LHCN-M2 (cell line): ENCODE measurements around the gene S100P. TPM values are rescaled to one million over a fixed set of nuclear protein-coding genes. Genes with fewer than 3 reads are reported as not detected.

Experiments used
- DNase-seq: peaks from one replicate; pipeline ENCODE4 v3.0.0-alpha.2; 2012; ENCODE audit warnings: low read depth
- total RNA-seq: library from RNA; depleted of rRNA; stranded (reverse); fragments of >200 nt; gene quantifications from 2 replicates; pipeline ENCODE4 v1.2.3, GENCODE V29; 2014

Gene S100P
- total RNA-seq, 1 experiment from 2014 or later = not detected

DNA sequence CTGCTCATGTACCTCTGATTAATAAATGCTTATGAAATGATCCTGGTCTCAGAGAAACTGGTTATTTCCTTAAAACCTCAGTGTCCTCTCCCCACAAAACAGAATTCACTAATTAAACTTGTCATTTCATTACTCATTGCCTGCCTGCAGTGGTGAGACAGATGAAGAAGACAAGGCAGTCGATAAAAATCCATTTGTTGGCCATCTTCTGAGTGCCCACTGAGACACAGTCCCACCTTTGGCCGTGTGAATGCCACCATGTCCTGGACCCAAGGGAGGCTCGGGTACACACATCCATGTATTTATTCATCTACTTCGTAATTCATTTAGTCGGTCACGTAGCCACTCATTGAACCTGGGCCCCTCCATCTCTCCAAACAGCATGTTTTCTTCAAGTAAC, 3.5 kb downstream of the S100P start:
- no peak for DNase-seq

- DNase-seq = no peak
These were observed 5.7 kb downstream of the S100P start for GRCh38 chr4:6699388-6699787.

GRCh38 chr4:6699903-6700302, 6.2 kb downstream of the S100P start:
- no peak for DNase-seq

DNA sequence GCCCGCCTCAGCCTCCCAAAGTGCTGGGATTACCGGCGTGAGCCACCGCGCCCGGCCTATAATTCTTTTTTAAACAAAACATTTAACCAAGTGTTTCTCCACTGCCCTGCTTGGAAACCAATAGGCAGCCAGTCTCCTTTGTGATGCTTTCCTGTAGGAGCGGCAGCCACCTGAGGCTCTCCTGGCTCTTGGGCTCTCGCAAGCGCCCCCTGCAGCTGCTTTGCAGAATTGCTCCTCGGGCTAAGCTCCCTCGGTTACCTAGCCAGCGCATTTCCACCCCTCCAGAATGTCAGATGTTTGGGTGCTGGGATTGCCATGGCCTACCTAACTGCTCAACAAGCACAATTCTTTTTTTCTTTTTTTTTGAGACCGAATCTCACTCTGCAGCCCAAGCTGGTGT, 7.7 kb downstream of the S100P start:
- no peak for DNase-seq

DNA sequence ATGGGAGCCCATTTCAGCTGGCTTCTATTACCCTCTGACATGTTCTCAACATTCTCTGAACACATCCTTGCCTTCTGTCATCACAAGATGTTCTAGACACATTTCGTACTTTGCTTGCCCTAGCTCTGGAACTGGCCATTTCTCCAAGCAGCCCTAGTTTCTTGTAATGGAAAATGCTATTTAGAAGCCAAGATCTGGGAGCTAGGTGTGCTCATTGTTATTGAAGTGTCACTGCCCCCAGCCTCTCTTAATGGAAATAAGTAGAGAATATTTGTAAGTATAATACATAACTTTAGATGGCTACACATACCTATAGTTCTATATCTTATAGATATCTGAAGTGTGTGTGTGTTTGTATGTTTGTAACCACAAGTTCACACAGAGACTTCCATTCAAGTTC, 9.1 kb downstream of the S100P start:
- no peak for DNase-seq

- peak; percentile 43 for DNase-seq
These were observed 10.1 kb downstream of the S100P start for GRCh38 chr4:6703786-6704185.

GRCh38 chr4:6705646-6706045, 12.0 kb downstream of the S100P start:
- DNase-seq = no peak

DNA sequence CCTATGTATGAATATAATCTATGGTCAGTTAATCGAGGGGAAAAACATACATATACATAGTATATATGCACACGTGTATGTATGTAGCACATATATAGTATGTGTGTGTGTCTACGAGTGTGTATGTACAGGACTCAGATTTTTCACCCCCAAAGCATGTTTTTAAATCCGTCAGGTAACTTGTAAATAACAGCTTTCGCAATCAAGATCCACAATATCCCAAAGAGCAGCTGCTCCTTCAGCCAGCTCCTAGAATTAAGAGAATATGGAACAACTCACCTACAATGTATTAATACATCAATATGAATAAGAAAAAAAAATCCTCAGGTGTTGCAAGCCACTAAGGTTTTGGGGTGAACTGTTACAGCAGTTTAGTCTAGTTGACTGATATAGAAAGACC, 12.5 kb downstream of the S100P start:
- DNase-seq = no peak

GRCh38 chr4:6709230-6710114, 15.8 kb downstream of the S100P start, which contains the start of gene MRFAP1L1:
Gene MRFAP1L1, minus strand, starts transcription at chr4:6709865. Its CDS starts 236 bp downstream, at chr4:6709629.
- peak; percentile 96 for DNase-seq

DNA sequence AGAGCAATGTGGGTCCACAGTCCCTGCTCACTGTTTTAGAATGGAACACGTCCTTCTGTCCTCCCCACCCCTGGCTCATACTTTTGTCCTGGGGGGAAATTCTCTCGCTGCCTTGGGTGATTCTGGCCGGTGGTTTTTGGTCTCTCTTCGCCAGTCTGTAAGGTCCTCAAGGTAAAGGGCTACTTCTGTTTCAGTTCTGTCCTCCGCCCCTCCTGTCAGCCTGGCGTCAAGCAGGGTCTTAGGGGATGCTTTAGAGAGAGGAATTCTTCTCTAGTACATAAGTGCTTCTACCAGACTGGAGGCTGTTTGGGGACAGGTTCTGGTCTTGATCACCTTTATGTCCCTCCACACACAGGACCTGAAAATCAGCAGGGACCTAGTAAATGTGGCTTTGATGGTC, 16.6 kb downstream of the S100P start:
- no peak for DNase-seq

DNA sequence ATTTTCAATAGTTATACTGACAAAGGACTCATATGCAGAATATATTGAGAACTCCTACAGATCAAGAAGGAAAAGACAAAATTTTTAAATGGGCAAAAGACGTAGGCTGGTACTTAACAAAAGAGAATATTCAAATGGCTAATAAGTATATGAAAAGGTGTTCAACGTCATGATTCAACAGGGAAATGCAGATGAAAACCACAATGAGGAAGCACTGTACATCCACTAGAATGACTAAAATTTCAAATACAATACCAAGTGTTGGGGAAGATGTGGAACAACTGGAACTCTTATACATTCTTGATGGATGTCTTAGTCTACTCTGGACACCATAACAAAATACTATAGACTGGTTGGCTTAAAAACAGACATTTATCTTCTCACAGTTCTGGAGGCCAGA, 17.3 kb downstream of the S100P start:
- DNase-seq = no peak

GRCh38 chr4:6714954-6715353, 21.3 kb downstream of the S100P start:
- no peak for DNase-seq

DNA sequence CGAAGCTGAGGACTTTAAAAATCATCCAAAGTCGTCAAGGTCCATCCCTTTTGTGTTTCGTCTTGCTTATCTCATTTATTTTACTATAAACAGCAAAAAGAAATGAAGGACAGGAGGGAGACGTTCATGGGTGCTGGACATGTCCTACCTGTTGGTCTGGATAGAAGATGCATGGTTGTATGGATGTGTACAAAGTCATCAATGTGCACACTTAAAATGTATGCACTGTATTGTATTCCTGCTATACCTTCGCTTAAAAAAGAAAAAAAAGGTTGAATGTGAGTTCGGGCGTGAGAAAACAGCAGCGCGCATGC, 22.0 kb downstream of the S100P start:
- no peak for DNase-seq

DNA sequence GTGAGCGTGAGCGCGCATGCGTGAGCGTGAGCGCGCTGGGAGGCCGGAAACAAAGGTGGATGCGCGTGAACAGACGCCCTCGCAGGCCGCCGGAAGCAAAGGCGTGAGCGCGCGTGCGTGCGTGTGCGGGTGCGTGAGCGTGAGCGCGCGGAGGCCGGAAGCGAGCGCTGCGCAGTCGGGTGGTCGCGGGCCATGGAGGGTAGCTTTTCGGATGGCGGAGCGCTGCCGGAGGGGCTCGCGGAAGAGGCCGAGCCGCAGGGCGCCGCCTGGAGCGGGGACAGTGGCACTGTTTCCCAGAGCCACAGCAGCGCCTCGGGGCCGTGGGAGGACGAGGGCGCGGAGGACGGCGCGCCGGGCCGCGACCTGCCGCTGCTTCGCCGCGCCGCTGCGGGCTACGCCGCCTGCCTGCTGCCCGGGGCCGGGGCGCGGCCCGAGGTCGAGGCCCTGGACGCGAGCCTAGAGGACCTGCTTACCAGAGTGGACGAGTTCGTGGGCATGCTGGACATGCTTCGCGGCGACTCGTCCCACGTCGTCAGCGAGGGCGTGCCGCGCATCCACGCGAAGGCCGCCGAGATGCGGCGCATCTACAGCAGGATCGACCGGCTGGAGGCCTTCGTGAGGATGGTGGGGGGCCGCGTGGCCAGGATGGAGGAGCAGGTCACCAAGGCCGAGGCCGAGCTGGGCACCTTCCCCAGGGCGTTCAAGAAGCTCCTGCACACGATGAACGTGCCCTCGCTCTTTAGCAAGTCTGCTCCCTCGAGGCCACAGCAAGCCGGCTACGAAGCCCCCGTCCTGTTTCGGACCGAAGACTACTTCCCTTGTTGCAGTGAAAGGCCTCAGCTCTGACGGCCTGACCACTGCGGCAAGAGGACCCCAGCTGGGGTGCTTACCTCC, 22.6 kb downstream of the S100P start, which contains the start of gene BLOC1S4:
TSS of gene BLOC1S4 (plus strand) at position 157 of the 894 bp plus-strand sequence. CDS start at position 193, 36 bp downstream.
- DNase-seq = peak; percentile 87

DNA sequence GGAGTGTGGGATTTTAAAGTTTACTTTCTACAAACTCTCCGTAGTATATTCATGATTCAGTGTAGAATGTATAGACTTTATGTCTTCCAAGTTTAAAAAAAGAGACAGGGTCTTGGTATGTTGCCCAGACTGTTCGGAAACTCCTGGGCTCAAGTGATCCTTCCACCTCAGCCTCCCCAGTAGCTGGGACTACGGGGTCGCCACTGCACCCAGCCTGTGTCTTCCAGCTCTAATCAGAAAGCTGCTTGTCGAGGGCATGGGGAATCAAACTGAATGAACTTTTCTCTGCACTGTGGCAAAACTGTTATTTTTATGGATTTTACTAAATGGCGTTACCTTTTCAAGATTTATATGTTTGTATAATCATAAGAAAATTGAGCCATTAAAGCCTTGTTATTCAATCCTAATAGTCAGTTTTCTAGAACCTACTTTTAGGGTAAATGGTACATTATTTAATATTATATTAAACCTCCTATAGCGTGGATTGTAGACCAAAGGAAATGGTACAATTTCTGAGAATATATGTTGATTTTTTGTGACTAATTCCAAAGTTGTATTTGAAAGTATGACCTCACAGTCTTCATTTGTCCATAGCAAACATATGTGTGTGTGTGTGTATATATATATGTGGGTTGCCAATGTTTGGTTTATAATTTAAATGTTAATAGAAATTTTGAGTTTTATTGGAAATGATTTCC, 23.4 kb downstream of the S100P start:
- no peak for DNase-seq

DNA sequence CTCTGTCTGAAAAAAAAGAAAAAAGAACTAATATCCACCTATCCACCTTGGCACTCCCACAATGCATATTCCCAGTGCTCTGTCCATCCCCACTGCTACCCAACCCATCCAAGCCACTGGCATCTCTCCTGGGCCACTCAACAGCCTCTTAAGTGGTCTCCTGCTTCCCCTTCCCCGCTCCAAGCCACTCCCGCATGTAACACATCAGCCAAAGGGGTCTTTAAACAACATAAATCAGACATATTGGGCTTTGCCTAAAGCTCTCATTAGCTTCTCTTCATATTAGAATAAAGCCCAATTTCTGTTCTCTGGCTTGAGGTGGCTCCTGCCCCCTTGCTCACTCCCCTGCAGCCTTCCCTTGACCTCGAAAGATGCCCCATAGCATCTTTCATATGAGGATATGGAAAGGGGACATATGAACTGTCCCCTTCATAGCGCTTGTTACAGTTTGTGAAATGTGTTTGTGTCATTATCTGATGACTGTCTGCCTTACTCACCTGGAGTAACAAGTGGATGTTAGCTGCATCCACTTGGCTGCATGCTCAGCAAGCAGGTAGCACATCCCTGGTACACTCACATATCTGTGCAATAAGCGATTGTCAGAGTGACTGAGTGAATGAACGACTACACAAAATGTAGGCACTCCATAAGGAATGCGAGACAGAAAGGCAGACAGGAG, 25.4 kb downstream of the S100P start:
- no peak for DNase-seq

DNA sequence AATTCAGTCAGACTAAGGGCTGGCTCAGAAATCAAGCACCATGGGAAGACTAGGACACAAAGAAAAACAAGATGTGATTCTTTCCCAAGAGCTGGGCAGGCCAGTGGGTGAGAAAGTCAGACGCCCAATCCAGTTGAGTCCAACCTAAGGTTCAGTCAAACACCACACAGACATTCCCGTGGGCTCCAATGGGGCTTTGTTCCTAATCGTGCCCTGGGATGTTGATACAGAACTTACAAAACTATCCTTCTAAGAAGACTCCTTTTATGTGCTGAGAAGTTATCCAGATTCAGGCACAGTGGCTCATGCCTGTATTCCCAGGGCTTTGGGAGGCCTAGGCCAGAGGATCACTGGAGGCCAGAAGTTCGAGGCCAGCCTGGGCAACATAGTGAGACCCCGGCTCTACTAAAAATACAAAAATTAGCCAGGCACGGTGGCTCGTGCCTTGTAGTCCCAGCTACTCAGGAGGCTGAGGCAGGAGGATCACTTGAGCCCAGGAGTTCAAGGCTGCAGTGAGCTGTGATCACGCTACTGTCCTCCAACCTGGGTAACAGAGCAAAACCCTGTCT, 26.0 kb downstream of the S100P start:
- no peak for DNase-seq

GRCh38 chr4:6720202-6720699, 26.6 kb downstream of the S100P start:
- peak; percentile 61 for DNase-seq

- no peak for DNase-seq
These were observed 27.4 kb downstream of the S100P start for GRCh38 chr4:6721121-6721520.

GRCh38 chr4:6722891-6723290, 29.2 kb downstream of the S100P start:
- no peak for DNase-seq

DNA sequence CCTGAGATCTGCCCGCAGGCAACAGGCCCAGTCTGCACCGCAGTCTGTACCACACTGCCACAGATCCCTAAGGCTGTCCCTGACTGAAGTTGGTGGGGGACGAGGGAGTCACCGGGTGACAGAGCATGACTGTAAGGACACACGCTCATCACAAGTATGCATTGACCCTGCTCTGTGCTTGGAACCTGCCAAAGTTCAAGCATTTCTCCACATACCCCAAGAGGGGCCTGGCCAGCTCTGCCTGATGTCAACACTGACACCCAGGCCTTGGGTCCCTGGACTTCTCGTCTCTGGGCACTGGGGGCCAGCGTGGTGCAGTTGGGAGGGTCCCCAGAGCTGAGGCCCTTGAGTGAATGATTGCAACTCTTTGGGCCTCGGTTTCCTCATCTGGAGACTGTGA, 30.2 kb downstream of the S100P start:
- no peak for DNase-seq
